Amniotic stem cell (primary cell): ENCODE data around the gene CT47B1.
"Not testable (repeated sequence)": the region's sequence is repeated elsewhere in the genome, so short reads cannot be mapped to it uniquely, and the experiment has no call there.

Experiments used
- DNase-seq: peaks from one replicate; lab custom pipeline; 2025; lab: John Stamatoyannopoulos, UW

The CT47B1 gene

GRCh38 chrX:120875766-120876165 lies at the start of gene CT47B1:
TSS of gene CT47B1 (minus strand) at chrX:120875866. CDS start at chrX:120875670, 196 bp downstream.
- DNase-seq = not testable (repeated sequence)

GRCh38 chrX:120874678-120875557 lies 748 bp downstream of the CT47B1 start:
- DNase-seq = no peak

GRCh38 chrX:120857240-120857639 lies 18.4 kb downstream of the CT47B1 start:
- DNase-seq = no peak

GRCh38 chrX:120840827-120841226 lies 34.8 kb downstream of the CT47B1 start:
- DNase-seq = peak; percentile 9

GRCh38 chrX:120839491-120839890 lies 36.2 kb downstream of the CT47B1 start:
- no peak for DNase-seq

- DNase-seq = not testable (repeated sequence)
Measured at GRCh38 chrX:120827213-120827612, 48.5 kb downstream of the CT47B1 start.

- no peak for DNase-seq
Measured at GRCh38 chrX:120825146-120825545, 50.5 kb downstream of the CT47B1 start.

GRCh38 chrX:120824021-120824420 lies 51.6 kb downstream of the CT47B1 start:
- DNase-seq = no peak

GRCh38 chrX:120823556-120823955 lies 52.1 kb downstream of the CT47B1 start:
- no peak for DNase-seq
